OCI-LY3 (cell line): ENCODE data around the gene LMBRD2.

Experiments used
- CTCF ChIP-seq: fragments of 200-600, 300-600 bp; sonication (generic); IDR thresholded peaks from 2 replicates; pipeline ENCODE4 v1.5.1; 2014; ENCODE audit warnings: antibody characterized with exemption, low read length, low read depth
- EZH2phosphoT487 ChIP-seq: fragments of 200-600 bp; shearing (Covaris generic); IDR thresholded peaks from 2 replicates; pipeline ENCODE4 v1.6.1; 2018; ENCODE audit warnings: antibody characterized with exemption, mixed run types, low read depth

GRCh38 chr5:36173426-36173825 is 21.7 kb upstream of the LMBRD2 start:
- TF ChIP-seq CTCF (no peak), EZH2phosphoT487 (no peak)
